ENCODE results near the gene ARHGDIB. TPM values are rescaled to one million over a fixed set of nuclear protein-coding genes. Genes with fewer than 3 reads are reported as not detected.

Gene ARHGDIB
- total RNA-seq, 1 donor from 2014 or later: 313 TPM

DNA sequence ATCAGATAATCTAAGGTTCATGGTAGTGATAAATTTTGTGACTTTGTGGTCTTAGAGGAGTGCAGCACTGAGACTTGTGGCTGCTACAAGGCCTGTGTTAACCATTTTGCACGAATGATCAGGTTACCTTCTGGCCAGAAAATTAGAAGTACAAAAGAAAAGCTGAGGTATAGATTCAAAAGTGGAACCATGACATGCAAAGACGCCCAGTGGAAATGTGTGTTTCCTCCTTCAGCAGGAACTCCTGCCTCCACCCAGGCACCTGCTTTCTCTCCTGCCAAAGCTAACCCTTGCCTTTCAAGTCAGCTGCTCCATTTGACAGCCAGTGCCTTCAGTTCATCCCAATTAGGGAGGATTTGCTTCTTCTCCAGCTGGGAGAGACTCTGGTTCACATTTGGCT is 21.6 kb upstream of the ARHGDIB start:
- no peak overlapping the region for H3K27ac ChIP-seq
- peaks cover 7% of the 10 kb centered on the region for H3K4me1 ChIP-seq
- H3K9me3 ChIP-seq: no peaks in the 10 kb centered on the region
- H3K36me3 ChIP-seq: no peaks in the 10 kb centered on the region
- TF ChIP-seq, protein P1, sequence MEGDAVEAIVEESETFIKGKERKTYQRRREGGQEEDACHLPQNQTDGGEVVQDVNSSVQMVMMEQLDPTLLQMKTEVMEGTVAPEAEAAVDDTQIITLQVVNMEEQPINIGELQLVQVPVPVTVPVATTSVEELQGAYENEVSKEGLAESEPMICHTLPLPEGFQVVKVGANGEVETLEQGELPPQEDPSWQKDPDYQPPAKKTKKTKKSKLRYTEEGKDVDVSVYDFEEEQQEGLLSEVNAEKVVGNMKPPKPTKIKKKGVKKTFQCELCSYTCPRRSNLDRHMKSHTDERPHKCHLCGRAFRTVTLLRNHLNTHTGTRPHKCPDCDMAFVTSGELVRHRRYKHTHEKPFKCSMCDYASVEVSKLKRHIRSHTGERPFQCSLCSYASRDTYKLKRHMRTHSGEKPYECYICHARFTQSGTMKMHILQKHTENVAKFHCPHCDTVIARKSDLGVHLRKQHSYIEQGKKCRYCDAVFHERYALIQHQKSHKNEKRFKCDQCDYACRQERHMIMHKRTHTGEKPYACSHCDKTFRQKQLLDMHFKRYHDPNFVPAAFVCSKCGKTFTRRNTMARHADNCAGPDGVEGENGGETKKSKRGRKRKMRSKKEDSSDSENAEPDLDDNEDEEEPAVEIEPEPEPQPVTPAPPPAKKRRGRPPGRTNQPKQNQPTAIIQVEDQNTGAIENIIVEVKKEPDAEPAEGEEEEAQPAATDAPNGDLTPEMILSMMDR (IDR thresholded peaks at IDR 0.05): no peak
- no peak overlapping the region for H3K4me3 ChIP-seq
- intact Hi-C loops (cut with DNase I): no loop called here
- DNase-seq: no peak
- ATAC-seq: no peak
- H3K27me3 ChIP-seq (ENCODE audit: low read depth): no peaks in the 10 kb centered on the region

DNA sequence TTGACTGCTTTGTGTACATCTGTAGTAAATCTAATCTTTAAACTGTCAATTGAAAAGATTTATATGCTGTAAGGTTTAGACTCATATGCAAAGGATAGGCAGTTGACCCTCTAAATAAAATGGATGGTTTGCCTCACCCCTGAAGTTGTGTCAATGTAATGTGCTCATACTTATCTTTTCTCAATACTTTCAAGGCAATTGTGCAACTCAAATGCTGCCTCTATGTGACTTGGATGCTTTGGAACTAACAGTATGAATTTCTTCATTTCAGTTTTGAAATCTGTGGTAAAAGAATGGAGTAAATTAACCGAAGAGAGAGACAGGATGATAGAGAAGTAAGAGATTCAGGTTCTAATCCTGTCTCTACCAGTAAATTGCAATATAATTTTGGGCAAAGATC is 21.2 kb upstream of the ARHGDIB start:
- no peaks in the 10 kb centered on the region for H3K27me3 ChIP-seq (ENCODE audit: low read depth)
- peak overlapping the region; percentile 7 for H3K27ac ChIP-seq
- TF ChIP-seq, protein P1 (IDR thresholded peaks at IDR 0.05): no peak
- H3K36me3 ChIP-seq: no peaks in the 10 kb centered on the region
- ATAC-seq (peak; percentile 41 to 51), DNase-seq (no peak)
- no peak overlapping the region for H3K4me3 ChIP-seq
- no peaks in the 10 kb centered on the region for H3K9me3 ChIP-seq
- H3K4me1 ChIP-seq: peaks cover 7% of the 10 kb centered on the region
- intact Hi-C loops (cut with DNase I): no loop called here

DNA sequence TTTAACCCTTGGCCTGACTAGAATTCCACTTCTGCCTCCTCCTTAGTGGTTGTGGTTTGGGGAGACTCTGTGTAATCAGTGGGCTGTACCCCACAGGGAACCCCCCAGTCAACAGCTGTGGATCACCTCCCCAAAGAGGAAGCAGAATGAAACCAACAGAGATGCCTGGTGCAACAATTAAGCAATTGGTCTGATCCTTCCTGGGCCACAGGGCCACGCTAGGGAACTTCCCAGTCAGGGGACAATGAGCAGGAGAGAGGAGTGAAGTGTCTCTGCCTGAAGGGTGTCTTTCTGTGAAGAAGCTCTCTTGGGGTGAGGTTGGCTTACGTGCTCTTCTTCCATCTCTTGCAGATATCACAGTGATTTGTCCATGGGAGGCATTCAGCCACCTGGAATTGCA is 19.6 kb upstream of the ARHGDIB start:
- H3K27ac ChIP-seq: no peak overlapping the region
- H3K36me3 ChIP-seq: no peaks in the 10 kb centered on the region
- H3K4me1 ChIP-seq: peaks cover 7% of the 10 kb centered on the region
- ATAC-seq (peak; percentile 82 to 86), DNase-seq (peak; percentile 59)
- no peaks in the 10 kb centered on the region for H3K27me3 ChIP-seq (ENCODE audit: low read depth)
- no peak overlapping the region for H3K4me3 ChIP-seq
- no peaks in the 10 kb centered on the region for H3K9me3 ChIP-seq
- intact Hi-C loops (cut with DNase I): no loop called here
- TF ChIP-seq, protein P1 (IDR thresholded peaks at IDR 0.05): no peak

DNA sequence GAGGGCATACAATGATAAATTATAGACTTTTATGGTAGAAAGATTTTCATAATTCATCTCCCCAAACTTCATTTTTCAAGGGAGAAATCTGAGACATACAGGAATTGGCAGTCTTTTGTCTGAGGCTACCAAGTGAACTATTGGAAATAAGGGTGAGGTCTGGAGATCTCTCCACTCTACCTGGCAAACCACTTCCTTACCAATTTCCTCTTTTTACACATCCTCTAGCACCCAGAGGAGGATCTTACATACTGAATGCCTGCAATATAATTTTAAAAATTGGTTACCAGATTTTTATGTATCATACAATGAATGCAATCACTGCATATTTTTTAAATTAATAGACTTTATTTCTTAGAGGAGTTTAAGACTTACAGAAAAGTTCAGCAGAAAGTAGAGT is 18.1 kb upstream of the ARHGDIB start:
- H3K27ac ChIP-seq: no peak overlapping the region
- H3K36me3 ChIP-seq: no peaks in the 10 kb centered on the region
- ATAC-seq (no peak), DNase-seq (no peak)
- no peak overlapping the region for H3K4me3 ChIP-seq
- TF ChIP-seq, protein P1 (IDR thresholded peaks at IDR 0.05): no peak
- H3K4me1 ChIP-seq: peaks cover 7% of the 10 kb centered on the region
- no peaks in the 10 kb centered on the region for H3K27me3 ChIP-seq (ENCODE audit: low read depth)
- no peaks in the 10 kb centered on the region for H3K9me3 ChIP-seq
- intact Hi-C loops (cut with DNase I): no loop called here

DNA sequence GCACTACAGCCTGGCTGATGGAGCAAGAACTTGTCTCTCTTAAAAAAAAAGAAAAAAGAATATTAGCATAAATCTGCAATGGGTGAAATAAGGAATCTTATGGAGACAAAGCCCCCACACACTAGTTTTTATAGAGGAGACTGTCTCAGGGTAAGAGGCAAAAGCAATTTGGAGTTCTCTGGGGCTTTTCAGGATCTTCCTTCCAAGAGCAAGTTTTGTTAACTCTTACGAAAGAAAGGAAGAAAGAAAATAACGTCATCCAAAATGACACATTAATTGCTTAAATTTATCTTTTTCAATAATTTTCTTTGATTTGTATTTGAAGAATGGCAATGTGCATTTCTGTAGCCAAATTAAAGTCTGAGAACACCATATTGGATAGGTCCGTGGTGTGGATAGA is 15.3 kb upstream of the ARHGDIB start:
- TF ChIP-seq, protein P1 (IDR thresholded peaks at IDR 0.05): no peak
- H3K27me3 ChIP-seq (ENCODE audit: low read depth): no peaks in the 10 kb centered on the region
- H3K4me1 ChIP-seq: peaks cover 6% of the 10 kb centered on the region

DNA sequence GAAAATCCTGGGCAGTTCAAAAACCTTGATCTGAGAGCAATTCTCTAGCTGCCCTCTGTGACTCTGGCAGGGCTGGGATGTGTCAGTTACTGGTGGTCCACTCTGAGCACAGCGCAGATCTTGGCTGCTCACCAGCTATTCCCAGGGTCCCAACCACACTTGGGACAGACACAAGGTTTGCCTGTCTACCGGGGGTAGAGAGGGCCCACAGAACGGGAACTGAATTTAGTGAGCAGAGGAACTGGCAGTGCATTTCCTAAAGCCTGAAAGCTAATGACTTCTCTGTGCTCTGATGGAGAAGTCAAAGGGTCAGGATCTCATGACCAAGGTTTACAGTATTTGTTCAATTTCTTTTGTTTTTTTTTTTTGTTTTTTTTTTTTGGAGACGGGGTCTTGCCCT is 14.1 kb upstream of the ARHGDIB start:
- peak; percentile 56 to 57 for ATAC-seq
- H3K27me3 ChIP-seq (ENCODE audit: low read depth): no peaks in the 10 kb centered on the region
- TF ChIP-seq, protein P1 (IDR thresholded peaks at IDR 0.05): no peak

More for the DNA sequence above, 15.3 kb upstream of the ARHGDIB start:
- ATAC-seq (no peak), DNase-seq (no peak)
- intact Hi-C loops (cut with DNase I): no loop called here
- Histone ChIP-seq H3K27ac (no peak overlapping the region), H3K36me3 (no peaks in the 10 kb centered on the region), H3K9me3 (no peaks in the 10 kb centered on the region), H3K4me3 (no peak overlapping the region)

More for the DNA sequence above, 14.1 kb upstream of the ARHGDIB start:
- intact Hi-C loops (cut with DNase I): no loop called here
- H3K9me3 ChIP-seq: no peaks in the 10 kb centered on the region
- no peak for DNase-seq
- no peak overlapping the region for H3K4me3 ChIP-seq
- no peaks in the 10 kb centered on the region for H3K36me3 ChIP-seq
- peaks cover 6% of the 10 kb centered on the region for H3K4me1 ChIP-seq
- H3K27ac ChIP-seq: no peak overlapping the region
